Pancreas (tissue), 10 donors: ENCODE data around the gene CDH18. TPM values are rescaled to one million over a fixed set of nuclear protein-coding genes. Genes with fewer than 3 reads are reported as not detected.

Experiments
- ATAC-seq, 4 donors: fragments of 200-7000 bp; cut with Tn5 transposase; one replicate each; pipeline versions ENCODE4 v1.8.0 to v1.9.1; 2020; ENCODE audit warnings: mild to moderate bottlenecking in 4 of 4, moderate library complexity in 4 of 4
- DNase-seq, 6 donors: peaks; one replicate each; pipeline ENCODE4 v3.0.0-alpha.2; 2020
- FAIRE-seq: peaks from 2 replicates; lab custom pipeline; 2012; peaks lifted over from hg19 to GRCh38; lab: Jason Lieb, UNC
- H3K27ac ChIP-seq, 4 donors: fragments of 200-600 bp; sonication (generic); 1 replicate in 3 of 4; 2 replicates in 1 of 4; pipeline versions ENCODE4 v1.5.0 to v1.8.0; 2020
- H3K27me3 ChIP-seq, 4 donors: fragments of 200-600 bp; one replicate each; pipeline ENCODE4 v1.8.0; 2021
- H3K36me3 ChIP-seq, 3 donors: fragments of 200-600 bp; sonication (generic) in 1 of 3; one replicate each; pipeline versions ENCODE4 v1.5.0 to v1.8.0; 2020 to 2021
- H3K4me1 ChIP-seq, 3 donors: fragments of 200-600 bp; one replicate each; pipeline ENCODE4 v1.8.0; 2021
- H3K4me3 ChIP-seq, 4 donors: fragments of 200-600 bp; sonication (generic) in 2 of 4; one replicate each; pipeline versions ENCODE4 v1.5.0 to v1.8.0; 2020 to 2021
- H3K9me3 ChIP-seq, 4 donors: fragments of 200-600 bp; one replicate each; pipeline ENCODE4 v1.8.0; 2021
- CTCF ChIP-seq, 4 donors: fragments of 200-600 bp; sonication (generic) in 3 of 4; IDR thresholded peaks; one replicate each; pipeline versions ENCODE4 v1.5.0 to v1.8.0; 2021; ENCODE audit warnings: antibody characterized with exemption in 4 of 4
- WGBS, 2 donors: extraction: QIAGEN DNeasy Blood & Tissue Kit; methylation state at CpG; one replicate each; pipeline ENCODE4 v1.1.7; 2013; 5-methylcytosine and 5-hydroxymethylcytosine counted together
- intact Hi-C, 3 donors: fragments of 100-400 bp; cut with DNase I; formaldehyde crosslinking; loops; one replicate each; pipeline versions ENCODE4 v1.11.1 to v1.14.2; 2022
- polyA plus RNA-seq, 2 donors: library from polyadenylated mRNA; stranded (reverse); fragments of 200-250 nt; gene quantifications; one replicate each; pipeline ENCODE4 v1.2.3, GENCODE V29; 2013
- total RNA-seq, 6 donors: library from RNA; stranded (reverse); fragmentation: NEBNext Ultra II Directional in 4 of 6; extraction: Animal tissue kit (Norgen Biotek cat#: 25700) in 4 of 6; gene quantifications; one replicate each; pipeline versions ENCODE4 v1.2.1 to v1.2.4, GENCODE V29; 2021 to 2023
- donor health status: healthy with polysubstance abuse.
- donor health status: DM: no; HTN: no; CAD: no; lungs with moderate emphysema.
- donor health status: DM: no; HTN: no; CAD: no.
- donor health status: control.
- donor health status: control.
- donor health status: Bipolar disorder and iron deficiency.
- donor health status: DM: yes; HTN: yes; CAD: no.
- donor health status: DM: no; HTN: no; CAD: no.
- donor health status: DM: no; HTN: no; CAD: no.
- donor health status: DM: yes; HTN: yes; CAD: no.

CDH18 gene
- total and polyA plus RNA-seq, 8 donors: 0.09 to 0.80 (median 0.27) TPM

- ATAC-seq (no peak), DNase-seq (no peak), FAIRE-seq (no peak)
- intact Hi-C loops: no loop called here
- H3K27me3 ChIP-seq: no peaks in the 10 kb centered on the region
- H3K4me1 ChIP-seq: no peaks in the 10 kb centered on the region
- no peaks in the 10 kb centered on the region for H3K36me3 ChIP-seq
- no peak for TF ChIP-seq CTCF (IDR thresholded peaks at IDR 0.05)
- no peak overlapping the region for H3K4me3 ChIP-seq
- no peak overlapping the region for H3K27ac ChIP-seq
- no peaks in the 10 kb centered on the region for H3K9me3 ChIP-seq
These were observed 37.1 kb downstream of the CDH18 start for GRCh38 chr5:19950897-19951296.

- no peak for TF ChIP-seq CTCF (IDR thresholded peaks at IDR 0.05)
- H3K36me3 ChIP-seq: no peaks in the 10 kb centered on the region
- no peak for DNase-seq
- ATAC-seq: no peak
- FAIRE-seq: no peak
- H3K4me1 ChIP-seq: no peaks in the 10 kb centered on the region
- no peaks in the 10 kb centered on the region for H3K27me3 ChIP-seq
- H3K27ac ChIP-seq: no peak overlapping the region
- H3K9me3 ChIP-seq: no peaks in the 10 kb centered on the region
- intact Hi-C loops: no loop called here
- 83 to 85% methylated on average over 1 of the region's 1 CpG for WGBS, 2 donors
- H3K4me3 ChIP-seq: no peak overlapping the region
These were observed 47.8 kb downstream of the CDH18 start for GRCh38 chr5:19940192-19940591.

GRCh38 chr5:19930451-19930850 lies 57.5 kb downstream of the CDH18 start:
- DNase-seq (no peak), FAIRE-seq (no peak), ATAC-seq (no peak)
- H3K4me3 ChIP-seq: no peak overlapping the region
- H3K4me1 ChIP-seq: no peaks in the 10 kb centered on the region
- WGBS, 2 donors: 69 to 73% methylated on average over 5 of the region's 5 CpGs
- H3K36me3 ChIP-seq: no peaks in the 10 kb centered on the region
- no peak for TF ChIP-seq CTCF (IDR thresholded peaks at IDR 0.05)
- H3K9me3 ChIP-seq: no peaks in the 10 kb centered on the region
- no peaks in the 10 kb centered on the region for H3K27me3 ChIP-seq
- no peak overlapping the region for H3K27ac ChIP-seq
- intact Hi-C loops: no loop called here

GRCh38 chr5:19928562-19929421 lies 59.2 kb downstream of the CDH18 start:
- TF ChIP-seq CTCF (IDR thresholded peaks at IDR 0.05): no peak
- FAIRE-seq (no peak), DNase-seq (no peak), ATAC-seq (peak in 1 of 4 donors; percentile 50)
- Histone ChIP-seq H3K4me1 (no peaks in the 10 kb centered on the region), H3K4me3 (no peak overlapping the region), H3K27me3 (no peaks in the 10 kb centered on the region), H3K27ac (no peak overlapping the region), H3K36me3 (no peaks in the 10 kb centered on the region), H3K9me3 (no peaks in the 10 kb centered on the region)
- intact Hi-C loops: no loop called here
- 86 to 89% methylated on average over 3 of the region's 3 CpGs for WGBS, 2 donors

- DNase-seq: no peak
- Histone ChIP-seq H3K4me1 (no peaks in the 10 kb centered on the region), H3K27ac (no peak overlapping the region), H3K36me3 (no peaks in the 10 kb centered on the region), H3K27me3 (no peaks in the 10 kb centered on the region), H3K4me3 (no peak overlapping the region), H3K9me3 (no peaks in the 10 kb centered on the region)
- 60 to 65% methylated on average over 3 of the region's 3 CpGs for WGBS, 2 donors
- FAIRE-seq: no peak
- intact Hi-C loops: no loop called here
- no peak for ATAC-seq
- no peak for TF ChIP-seq CTCF (IDR thresholded peaks at IDR 0.05)
These were observed 60.1 kb downstream of the CDH18 start for GRCh38 chr5:19927919-19928318.
